K562 (cell line): ENCODE data around the gene KAZN. TPM values are rescaled to one million over a fixed set of nuclear protein-coding genes. Genes with fewer than 3 reads are reported as not detected.

Experiments used
- ATAC-seq: fragments of 200-7000 bp; cut with Tn5 transposase; 3 replicates; pipeline ENCODE4 v1.9.1; 2020; ENCODE audit warnings: moderate library complexity
- BruUV-seq: library from RNA; stranded (reverse); fragments of 400-500 nt; replicated peaks from 2 replicates; lab custom pipeline; 2021; lab: Mats Ljungman, UMichigan
- CTCF ChIA-PET: fragments of 300-600 bp; formaldehyde crosslinking; extraction: SDS; loops from one replicate; lab custom pipeline; 2021; ENCODE audit warnings: low intra/inter-chr PET ratio; lab: Yijun Ruan, JAX
- POLR2A ChIA-PET: fragments of 300-600, 350-650 bp; sonication (Branson Sonifier 250); formaldehyde crosslinking; extraction: SDS; loops from one replicate; lab custom pipeline; 2021; ENCODE audit warnings: antibody characterized with exemption, inconsistent platforms; lab: Yijun Ruan, JAX
- DNase-seq, 4 experiments: peaks; one replicate each; pipeline versions ENCODE4 v3.0.0 to v3.0.0-alpha.2; 2011 to 2018; ENCODE audit warnings: low spot score in 3 of 4, mixed read lengths in 3 of 4; ENCODE audit errors: extremely low read depth in 1 of 4
- FAIRE-seq: peaks from 2 replicates; lab custom pipeline; 2011; peaks lifted over from hg19 to GRCh38; lab: Jason Lieb, UNC
- H2AFZ ChIP-seq: 2 replicates; pipeline ENCODE4 v1.6.0; 2011; ENCODE audit warnings: low read depth, low read length, control low read depth, inconsistent platforms
- H3K27ac ChIP-seq: fragments of 200-600 bp; 3 replicates; pipeline ENCODE4 v1.8.0; 2011; ENCODE audit warnings: low read depth, mild to moderate bottlenecking, control low read depth, inconsistent platforms, low read length, moderate library complexity, mixed read lengths; ENCODE audit errors: extremely low read depth
- H3K27me3 ChIP-seq, 2 experiments: fragments of 300-600 bp in 1 of 2; 2 replicates in 1 of 2; 3 replicates in 1 of 2; pipeline versions ENCODE4 v1.6.0 to v1.8.0; 2011; ENCODE audit warnings: inconsistent platforms in 2 of 2, low read length in 2 of 2, mild to moderate bottlenecking in 1 of 2, mixed read lengths in 1 of 2, moderate library complexity in 1 of 2; ENCODE audit not compliant: control insufficient read depth in 2 of 2, insufficient read depth in 2 of 2
- H3K36me3 ChIP-seq: fragments of 300-600 bp; 3 replicates; pipeline ENCODE4 v1.8.0; 2011; ENCODE audit warnings: mild to moderate bottlenecking, low read length, inconsistent platforms; ENCODE audit not compliant: control insufficient read depth, insufficient read depth
- H3K4me1 ChIP-seq, 2 experiments: fragments of 200-600 bp in 1 of 2; replicated peaks in 1 of 2; 2 replicates in 1 of 2; 3 replicates in 1 of 2; pipeline versions ENCODE4 v1.5.1 to v1.8.0; 2011; ENCODE audit warnings: inconsistent platforms in 2 of 2, low read length in 2 of 2, mild to moderate bottlenecking in 1 of 2, mixed read lengths in 1 of 2, moderate library complexity in 1 of 2; ENCODE audit not compliant: control insufficient read depth in 2 of 2, insufficient read depth in 2 of 2
- H3K4me2 ChIP-seq: 2 replicates; pipeline ENCODE4 v1.6.1; 2011; ENCODE audit warnings: low read length, control low read depth, inconsistent platforms, mixed read lengths; ENCODE audit not compliant: insufficient read depth
- H3K4me3 ChIP-seq: fragments of 200-600 bp; sonication (generic), shearing (Covaris generic); 2 replicates; pipeline ENCODE4 v1.5.1; 2016; ENCODE audit warnings: control low read depth, inconsistent platforms
- H3K79me2 ChIP-seq: fragments of 200-600 bp; 3 replicates; pipeline ENCODE4 v1.8.0; 2011; ENCODE audit warnings: low read length, inconsistent platforms; ENCODE audit not compliant: control insufficient read depth, insufficient read depth
- H3K9ac ChIP-seq, 2 experiments: 2 replicates each; pipeline versions ENCODE4 v1.6.0 to v1.6.1; 2011; ENCODE audit warnings: low read depth in 2 of 2, low read length in 2 of 2, control low read depth in 1 of 2, inconsistent platforms in 1 of 2, mild to moderate bottlenecking in 1 of 2, mixed read lengths in 1 of 2; ENCODE audit not compliant: insufficient read depth in 1 of 2
- H3K9me1 ChIP-seq: one replicate; pipeline ENCODE4 v1.6.0; 2011; ENCODE audit warnings: inconsistent platforms, mild to moderate bottlenecking, low read length, moderate library complexity; ENCODE audit not compliant: control insufficient read depth, insufficient read depth
- H3K9me3 ChIP-seq: replicated peaks from 2 replicates; pipeline ENCODE4 v1.5.1; 2011; ENCODE audit warnings: low read depth, low read length, inconsistent platforms; ENCODE audit not compliant: control insufficient read depth, insufficient read depth
- H4K20me1 ChIP-seq: replicated peaks from 2 replicates; pipeline ENCODE4 v1.6.1; 2011; ENCODE audit warnings: low read length, inconsistent platforms, mixed read lengths; ENCODE audit not compliant: control insufficient read depth, insufficient read depth
- ATF4 ChIP-seq: fragments of 450-650 bp; formaldehyde crosslinking; IDR thresholded peaks from 2 replicates; pipeline ENCODE4 v1.4.0; 2022; ENCODE audit warnings: mild to moderate bottlenecking, moderate library complexity
- ATF7 ChIP-seq: fragments of 450-650 bp; IDR thresholded peaks from 2 replicates; pipeline ENCODE4 v1.7.1; 2014; ENCODE audit warnings: mild to moderate bottlenecking, moderate library complexity
- BCOR ChIP-seq: fragments of 450-650 bp; IDR thresholded peaks from 2 replicates; pipeline ENCODE4 v1.6.1; 2016
- CXXC5 ChIP-seq: fragments of 250-450 bp; sonication (Bioruptor Pico); IDR thresholded peaks from 2 replicates; pipeline ENCODE4 v1.8.0; 2022; ENCODE audit warnings: inconsistent platforms, mild to moderate bottlenecking, moderate library complexity
- FOSL1 ChIP-seq: fragments of 200-800 bp; sonication (Bioruptor generic); conservative IDR thresholded peaks from 2 replicates; pipeline ENCODE4 v1.6.1; 2016; ENCODE audit warnings: missing genetic modification characterization, missing compliant biosample characterization
- GATA2 ChIP-seq: sonication (generic); formaldehyde crosslinking; IDR thresholded peaks from 2 replicates; pipeline ENCODE4 v1.4.0; 2020; ENCODE audit warnings: mild to moderate bottlenecking, missing genetic modification reagents
- KDM1A ChIP-seq, 2 experiments: fragments of 450-650 bp; IDR thresholded peaks; 2 replicates each; pipeline ENCODE4 v1.6.1; 2016; ENCODE audit warnings: mild to moderate bottlenecking in 2 of 2
- LARP7 ChIP-seq: fragments of 450-650 bp; IDR thresholded peaks from 2 replicates; pipeline ENCODE4 v1.6.1; 2016
- MAFF ChIP-seq: IDR thresholded peaks from 2 replicates; pipeline ENCODE4 v1.6.1; 2012; ENCODE audit warnings: low read length, improper control_type of control experiment
- MEIS2 ChIP-seq: fragments of 450-650 bp; IDR thresholded peaks from 2 replicates; pipeline ENCODE4 v1.6.1; 2014; ENCODE audit warnings: mild to moderate bottlenecking; ENCODE audit not compliant: partially characterized antibody
- NCOA1 ChIP-seq: fragments of 450-650 bp; IDR thresholded peaks from 2 replicates; pipeline ENCODE4 v1.6.1; 2016; ENCODE audit warnings: low read depth
- NCOR1 ChIP-seq: fragments of 450-650 bp; IDR thresholded peaks from 2 replicates; pipeline ENCODE4 v1.6.1; 2016; ENCODE audit warnings: mild to moderate bottlenecking, moderate library complexity
- NRF1 ChIP-seq, 2 experiments: fragments of 450-650 bp; IDR thresholded peaks in 1 of 2; conservative IDR thresholded peaks in 1 of 2; 2 replicates each; pipeline ENCODE4 v1.6.1; 2014; ENCODE audit warnings: mild to moderate bottlenecking in 2 of 2
- SETDB1 ChIP-seq: IDR thresholded peaks from one replicate; pipeline ENCODE4 v1.6.1; 2012; ENCODE audit warnings: low read length, control low read depth, inconsistent platforms
- SMARCC2 ChIP-seq: fragments of 450-650 bp; IDR thresholded peaks from 2 replicates; pipeline ENCODE4 v1.6.1; 2017; ENCODE audit warnings: antibody characterized with exemption, moderate library complexity, mild to moderate bottlenecking, low read depth
- SOX6 ChIP-seq: fragments of 450-650 bp; IDR thresholded peaks from 2 replicates; pipeline ENCODE4 v1.6.1; 2014; ENCODE audit warnings: mild to moderate bottlenecking
- TAF15 ChIP-seq: fragments of 200-400 bp; formaldehyde crosslinking; IDR thresholded peaks from 2 replicates; pipeline ENCODE4 v1.6.1; 2017; ENCODE audit warnings: mild to moderate bottlenecking, low read depth, low read length, moderate library complexity
- TCF7L2 ChIP-seq: fragments of 150-350 bp; IDR thresholded peaks from 2 replicates; pipeline ENCODE4 v1.6.1; 2016; ENCODE audit warnings: low read depth, mild to moderate bottlenecking, low read length, moderate library complexity
- TFAP4 ChIP-seq: sonication (generic); formaldehyde crosslinking; IDR thresholded peaks from 2 replicates; pipeline ENCODE4 v1.8.0; 2022; ENCODE audit warnings: missing genetic modification reagents, mild to moderate bottlenecking, moderate library complexity, borderline replicate concordance
- YY1 ChIP-seq, 3 experiments: IDR thresholded peaks; 2 replicates each; pipeline ENCODE4 v1.6.1; 2011; ENCODE audit warnings: low read length in 2 of 3, mild to moderate bottlenecking in 2 of 3, moderate library complexity in 2 of 3, borderline replicate concordance in 1 of 3, control low read depth in 1 of 3, low read depth in 1 of 3; ENCODE audit not compliant: insufficient read depth in 3 of 3, insufficient replicate concordance in 2 of 3, control insufficient read depth in 1 of 3, insufficient read length in 1 of 3; ENCODE audit errors: extremely low read depth in 1 of 3
- ZBTB2 ChIP-seq: fragments of 450-650 bp; IDR thresholded peaks from 2 replicates; pipeline ENCODE4 v1.6.1; 2016; ENCODE audit warnings: antibody characterized with exemption
- ZNF24 ChIP-seq: fragments of 450-650 bp; IDR thresholded peaks from 2 replicates; pipeline ENCODE4 v1.6.1; 2016
- WGBS: fragments of 100-300 bp; shearing (Covaris generic); methylation state at CpG from one replicate; pipeline ENCODE4 v1.1.6; 2016; ENCODE audit warnings: low coverage, mixed read lengths; ENCODE audit not compliant: insufficient coverage; ENCODE audit errors: missing lambda C conversion rate; 5-methylcytosine and 5-hydroxymethylcytosine counted together
- in situ Hi-C: fragments of 300-500 bp; cut with MboI; formaldehyde crosslinking; loops from 4 replicates; pipeline ENCODE4 v1.15.0; 2018; ENCODE audit warnings: inconsistent platforms, mixed read lengths
- intact Hi-C: fragments of 100-400 bp; cut with micrococcal nuclease; formaldehyde crosslinking; loops from 2 replicates; pipeline ENCODE4 v1.14.2; 2022
- polyA plus RNA-seq, 8 experiments: library from polyadenylated mRNA; depleted of rRNA in 4 of 8; stranded (reverse) in 5 of 8; unstranded in 3 of 8; fragments of >200 nt; fragmentation: Nextera tagmentation in 2 of 8; fragmentation: Illumina TruSeq in 1 of 8; extraction: Ambion mirVana in 2 of 8; extraction: Trizol in 1 of 8; gene quantifications; 2 replicates each; pipeline versions ENCODE4 v1.2.1 to v1.2.3, GENCODE V29; 2011 to 2014; ENCODE audit warnings: inconsistent platforms in 1 of 8, missing spikeins in 1 of 8
- total RNA-seq, 7 experiments: library from RNA; depleted of rRNA in 6 of 7; stranded (reverse); fragments of >200 nt in 6 of 7; fragmentation: Illumina TruSeq in 2 of 7; extraction: Trizol in 2 of 7; gene quantifications; 2 replicates each; pipeline versions ENCODE4 v1.2.1 to v1.2.3, GENCODE V29; 2011 to 2021; ENCODE audit warnings: low replicate concordance in 1 of 7

KAZN gene
- total and polyA plus RNA-seq, 9 of the 15 experiments (the other 6 are each of a cell fraction or from before 2014, with no cell fraction given): 2.1 to 21.6 (median 5.4) TPM

- Histone ChIP-seq H3K27me3 (no peaks in the 10 kb centered on the region), H4K20me1 (no peaks in the 10 kb centered on the region), H3K9me3 (peaks cover 21% of the 10 kb centered on the region), H3K4me2 (no peak overlapping the region), H2AFZ (no peak overlapping the region), H3K9me1 (no peaks in the 10 kb centered on the region), H3K9ac (no peak overlapping the region), H3K27ac (no peak overlapping the region), H3K36me3 (no peaks in the 10 kb centered on the region), H3K4me1 (peaks cover 0 to 13% of the 10 kb centered on the region in 2 experiments; a peak in 2 of 5 replicates), H3K79me2 (no peaks in the 10 kb centered on the region), H3K4me3 (no peak overlapping the region)
- FAIRE-seq (peak; percentile 92), ATAC-seq (peak; percentile 97), DNase-seq (peak; percentile 40 to 80 (median 55))
- ChIA-PET POLR2A (interaction anchor here (0.6 to 1.1 kb wide), 4 partner anchors 26 to 92 kb away, joined by 3 to 4 read pairs (median 3); no protein-coding TSS in a partner anchor), CTCF (no interaction called here)
- in situ Hi-C loops (no loop called here), intact Hi-C loops (no loop called here)
- no TSS peak for BruUV-seq
- under 1% methylated on average over 7 of the region's 7 CpGs for WGBS
- TF ChIP-seq YY1 (IDR thresholded peaks at IDR 0.05; ENCODE audit: borderline replicate concordance in 1 of 3, control insufficient read depth in 1 of 3, extremely low read depth in 1 of 3, insufficient read depth in 3 of 3, insufficient read length in 1 of 3, insufficient replicate concordance in 2 of 3, low read depth in 1 of 3, low read length in 2 of 3): no peak
- TF ChIP-seq SETDB1: no peak
- TF ChIP-seq GATA2 (CRISPR knock-in tag): peak; percentile 74; the same call in 1 of the 2 replicates
- peak; percentile 50; the same call in 1 of the 2 replicates for TF ChIP-seq ATF7
- peak; percentile 53; the same call in 1 of the 2 replicates for TF ChIP-seq MAFF
- TF ChIP-seq BCOR: peak; percentile 73; the same call in 1 of the 2 replicates
- peak; percentile 88 for TF ChIP-seq SOX6
- TF ChIP-seq ZBTB2: 0 out of 2 replicates have a peak, but pooled peaks have one; percentile 16
- TF ChIP-seq FOSL1 (tag): peak; percentile 21; the same call in 1 of the 2 replicates
- TF ChIP-seq NRF1 (conservative IDR thresholded peaks at IDR 0.05 in 1 of 2, IDR thresholded peaks at IDR 0.05 in 1 of 2): 0 out of 4 replicates have a peak, but pooled peaks of 1 of the 2 experiments have one; percentile 22
- peak; percentile 57; the same call in 1 of the 2 replicates for TF ChIP-seq SMARCC2
- no peak for TF ChIP-seq TCF7L2
- TF ChIP-seq CXXC5 (CRISPR knock-in tag): peak; percentile 75
- TF ChIP-seq ATF4: no peak
- TF ChIP-seq MEIS2: peak; percentile 63
- peak; percentile 91 to 92 for TF ChIP-seq KDM1A (IDR thresholded peaks at IDR 0.05)
- no peak for TF ChIP-seq TAF15
- peak; percentile 41; the same call in 1 of the 2 replicates for TF ChIP-seq NCOA1
- TF ChIP-seq LARP7: peak; percentile 12; the same call in 1 of the 2 replicates
- TF ChIP-seq NCOR1: peak; percentile 92
- peak; percentile 84 for TF ChIP-seq ZNF24
- peak; percentile 60; the same call in 1 of the 2 replicates for TF ChIP-seq TFAP4
Observed at GRCh38 chr1:14840374-14840773, 241.9 kb downstream of the KAZN start.
